Sciatic nerve (tissue), 2 donors: ENCODE results near the gene SLC6A17. TPM values are rescaled to one million over a fixed set of nuclear protein-coding genes. Genes with fewer than 3 reads are reported as not detected.

Source experiments
- ATAC-seq: fragments of 200-7000 bp; cut with Tn5 transposase; one replicate; pipeline ENCODE4 v1.9.1; 2020; ENCODE audit warnings: mild to moderate bottlenecking, moderate library complexity
- DNase-seq: peaks from one replicate; pipeline ENCODE4 v3.0.0-alpha.2; 2020; ENCODE audit warnings: low spot score
- intact Hi-C: fragments of 100-400 bp; cut with DNase I; formaldehyde crosslinking; loops from one replicate; pipeline ENCODE4 v1.14.2; 2022
- total RNA-seq: library from RNA; stranded (reverse); fragmentation: NEBNext Ultra II Directional; extraction: Animal tissue kit (Norgen Biotek cat#: 25700); gene quantifications from one replicate; pipeline ENCODE4 v1.2.1, GENCODE V29; 2021
- donor health status: DM: no; HTN: no; CAD: no.
- donor health status: DM: no; HTN: no; CAD: no.

Gene SLC6A17
- total RNA-seq, 1 donor from 2014 or later: not detected

- DNase-seq: no peak
- intact Hi-C loops: no loop called here
- no peak for ATAC-seq
These were observed 16.9 kb upstream of the SLC6A17 start for GRCh38 chr1:110133436-110133835.

GRCh38 chr1:110134050-110134595 is 16.2 kb upstream of the SLC6A17 start:
- intact Hi-C loops: no loop called here
- DNase-seq (no peak), ATAC-seq (peak; percentile 57)

- no peak for ATAC-seq
- DNase-seq: no peak
- intact Hi-C loops: no loop called here
These were observed 15.0 kb upstream of the SLC6A17 start for GRCh38 chr1:110135246-110135645.

- no peak for ATAC-seq
- DNase-seq: no peak
- intact Hi-C loops: no loop called here
These were observed 14.6 kb upstream of the SLC6A17 start for GRCh38 chr1:110135666-110136065.

- DNase-seq (no peak), ATAC-seq (no peak)
- intact Hi-C loops: no loop called here
These were observed 13.4 kb upstream of the SLC6A17 start for GRCh38 chr1:110136911-110137310.

GRCh38 chr1:110138956-110139355 is 11.3 kb upstream of the SLC6A17 start:
- no peak for ATAC-seq
- intact Hi-C loops: no loop called here

GRCh38 chr1:110144366-110144765 is 5.9 kb upstream of the SLC6A17 start:
- no peak for ATAC-seq
- no peak for DNase-seq
- intact Hi-C loops: no loop called here

More at GRCh38 chr1:110138956-110139355, 11.3 kb upstream of the SLC6A17 start:
- DNase-seq: no peak

GRCh38 chr1:110148961-110149360 is 1.3 kb upstream of the SLC6A17 start:
- no peak for DNase-seq
- intact Hi-C loops: no loop called here
- no peak for ATAC-seq

- DNase-seq: no peak
These were observed 928 bp downstream of the SLC6A17 start for GRCh38 chr1:110151175-110151669.

GRCh38 chr1:110152133-110152785 is 2.0 kb downstream of the SLC6A17 start:
- no peak for ATAC-seq
- DNase-seq: no peak
- intact Hi-C loops: no loop called here

More at GRCh38 chr1:110151175-110151669, 928 bp downstream of the SLC6A17 start:
- ATAC-seq: no peak
- intact Hi-C loops: no loop called here

GRCh38 chr1:110153407-110153950 is 3.2 kb downstream of the SLC6A17 start:
- DNase-seq (no peak), ATAC-seq (no peak)
- intact Hi-C loops: no loop called here

- intact Hi-C loops: no loop called here
- peak; percentile 70 for ATAC-seq
- DNase-seq: peak; percentile 79
These were observed 5.7 kb downstream of the SLC6A17 start for GRCh38 chr1:110155878-110156522.

GRCh38 chr1:110158261-110158660 is 8.0 kb downstream of the SLC6A17 start:
- intact Hi-C loops: no loop called here
- ATAC-seq (no peak), DNase-seq (no peak)

- intact Hi-C loops: no loop called here
- DNase-seq: no peak
- ATAC-seq: no peak
These were observed 8.9 kb downstream of the SLC6A17 start for GRCh38 chr1:110159168-110159567.

- DNase-seq (no peak), ATAC-seq (no peak)
- intact Hi-C loops: no loop called here
These were observed 10.3 kb downstream of the SLC6A17 start for GRCh38 chr1:110160538-110161100.

GRCh38 chr1:110161165-110161564 is 10.9 kb downstream of the SLC6A17 start:
- no peak for ATAC-seq
- DNase-seq: no peak
- intact Hi-C loops: no loop called here

- DNase-seq (no peak), ATAC-seq (no peak)
These were observed 11.6 kb downstream of the SLC6A17 start for GRCh38 chr1:110161849-110162248.

GRCh38 chr1:110163591-110163990 is 13.3 kb downstream of the SLC6A17 start:
- ATAC-seq: no peak
- intact Hi-C loops: no loop called here
- no peak for DNase-seq

More at GRCh38 chr1:110161849-110162248, 11.6 kb downstream of the SLC6A17 start:
- intact Hi-C loops: no loop called here

GRCh38 chr1:110164725-110165350 is 14.5 kb downstream of the SLC6A17 start:
- DNase-seq (no peak), ATAC-seq (no peak)
- intact Hi-C loops: no loop called here
